Lower lobe of right lung (tissue), 2 donors: ENCODE measurements around the gene SMAD6. TPM values are rescaled to one million over a fixed set of nuclear protein-coding genes. Genes with fewer than 3 reads are reported as not detected.

ENCODE experiments used
- ATAC-seq, 2 donors: fragments of 200-7000 bp; cut with Tn5 transposase; one replicate each; pipeline ENCODE4 v1.9.1; 2020 to 2022; ENCODE audit warnings: mild to moderate bottlenecking in 2 of 2, moderate library complexity in 2 of 2
- DNase-seq: peaks from one replicate; pipeline ENCODE4 v3.0.0-alpha.2; 2020
- H3K27ac ChIP-seq: fragments of 200-600 bp; one replicate; pipeline ENCODE4 v1.8.0; 2022
- H3K27me3 ChIP-seq: fragments of 200-600 bp; one replicate; pipeline ENCODE4 v1.8.0; 2022; ENCODE audit warnings: low read depth
- H3K36me3 ChIP-seq: fragments of 200-600 bp; one replicate; pipeline ENCODE4 v1.8.0; 2022; ENCODE audit warnings: mild to moderate bottlenecking
- H3K4me1 ChIP-seq: fragments of 200-600 bp; one replicate; pipeline ENCODE4 v1.8.0; 2022
- H3K4me3 ChIP-seq: fragments of 200-600 bp; one replicate; pipeline ENCODE4 v1.8.0; 2022; ENCODE audit warnings: mild to moderate bottlenecking
- H3K9me3 ChIP-seq: fragments of 200-600 bp; one replicate; pipeline ENCODE4 v1.8.0; 2022
- intact Hi-C: fragments of 100-400 bp; cut with DNase I; formaldehyde crosslinking; loops from one replicate; pipeline ENCODE4 v1.11.0; 2022
- total RNA-seq: library from RNA; stranded (reverse); fragmentation: NEBNext Ultra II Directional; extraction: Animal tissue kit (Norgen Biotek cat#: 25700); gene quantifications from one replicate; pipeline ENCODE4 v1.2.1, GENCODE V29; 2021
- TF ChIP-seq, protein P1 (sequence below): fragments of 200-600 bp; IDR thresholded peaks from one replicate; pipeline ENCODE4 v1.8.0; 2022; ENCODE audit warnings: antibody characterized with exemption, mild to moderate bottlenecking
- donor health status: DM: no; HTN: yes; CAD: no; lungs with severe emphysema.

The SMAD6 gene
- total RNA-seq, 1 donor from 2014 or later, result 159 TPM

DNA sequence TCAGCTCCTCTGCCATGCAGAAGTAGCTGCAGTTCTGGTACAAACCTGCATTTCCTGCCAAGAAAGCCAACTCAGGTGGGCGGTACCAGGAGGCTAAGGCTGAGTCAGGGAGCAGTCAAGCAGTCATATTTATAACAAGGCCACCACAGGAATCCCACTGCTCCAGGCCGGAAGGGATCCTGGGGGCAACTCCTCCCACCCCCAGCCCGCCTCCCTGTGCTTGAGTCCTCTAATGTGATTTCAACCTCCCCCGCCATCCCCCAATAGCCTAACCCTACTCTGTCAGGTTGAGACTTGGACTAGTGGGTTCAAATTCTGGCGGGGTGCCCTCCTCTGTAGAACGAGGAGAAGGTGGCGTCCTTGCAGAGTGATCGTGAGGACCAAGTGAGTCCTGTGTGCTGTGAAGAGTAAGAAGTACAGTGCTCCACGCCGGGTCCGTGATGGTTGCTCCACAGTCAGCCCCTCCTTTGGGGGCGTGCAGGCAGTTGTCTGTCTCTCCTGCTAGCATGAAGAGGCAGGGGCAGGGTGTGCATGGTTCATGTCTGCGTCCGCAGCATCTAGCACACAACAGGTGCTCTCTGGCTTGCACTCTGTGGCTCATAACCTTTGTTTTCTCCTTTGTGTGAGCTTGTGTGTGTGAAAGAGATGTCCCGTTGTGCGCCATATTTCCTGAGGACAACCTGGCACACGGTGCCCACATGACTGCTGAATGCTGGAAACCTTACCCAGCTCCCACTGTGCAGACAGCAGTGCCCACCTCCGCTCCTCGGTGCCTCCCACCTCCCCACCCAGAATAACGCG lies 78.3 kb downstream of the SMAD6 start:
- ATAC-seq, result no peak
- H3K4me1 ChIP-seq, result peaks cover 8% of the 10 kb centered on the region
- H3K27ac ChIP-seq, result no peak overlapping the region
- DNase-seq, result no peak
- TF ChIP-seq, protein P1, sequence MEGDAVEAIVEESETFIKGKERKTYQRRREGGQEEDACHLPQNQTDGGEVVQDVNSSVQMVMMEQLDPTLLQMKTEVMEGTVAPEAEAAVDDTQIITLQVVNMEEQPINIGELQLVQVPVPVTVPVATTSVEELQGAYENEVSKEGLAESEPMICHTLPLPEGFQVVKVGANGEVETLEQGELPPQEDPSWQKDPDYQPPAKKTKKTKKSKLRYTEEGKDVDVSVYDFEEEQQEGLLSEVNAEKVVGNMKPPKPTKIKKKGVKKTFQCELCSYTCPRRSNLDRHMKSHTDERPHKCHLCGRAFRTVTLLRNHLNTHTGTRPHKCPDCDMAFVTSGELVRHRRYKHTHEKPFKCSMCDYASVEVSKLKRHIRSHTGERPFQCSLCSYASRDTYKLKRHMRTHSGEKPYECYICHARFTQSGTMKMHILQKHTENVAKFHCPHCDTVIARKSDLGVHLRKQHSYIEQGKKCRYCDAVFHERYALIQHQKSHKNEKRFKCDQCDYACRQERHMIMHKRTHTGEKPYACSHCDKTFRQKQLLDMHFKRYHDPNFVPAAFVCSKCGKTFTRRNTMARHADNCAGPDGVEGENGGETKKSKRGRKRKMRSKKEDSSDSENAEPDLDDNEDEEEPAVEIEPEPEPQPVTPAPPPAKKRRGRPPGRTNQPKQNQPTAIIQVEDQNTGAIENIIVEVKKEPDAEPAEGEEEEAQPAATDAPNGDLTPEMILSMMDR, result no peak
- H3K27me3 ChIP-seq, result no peaks in the 10 kb centered on the region
- H3K4me3 ChIP-seq, result no peak overlapping the region
- intact Hi-C loops, result no loop called here
- H3K36me3 ChIP-seq, result peaks cover 44% of the 10 kb centered on the region
- no peaks in the 10 kb centered on the region for H3K9me3 ChIP-seq

DNA sequence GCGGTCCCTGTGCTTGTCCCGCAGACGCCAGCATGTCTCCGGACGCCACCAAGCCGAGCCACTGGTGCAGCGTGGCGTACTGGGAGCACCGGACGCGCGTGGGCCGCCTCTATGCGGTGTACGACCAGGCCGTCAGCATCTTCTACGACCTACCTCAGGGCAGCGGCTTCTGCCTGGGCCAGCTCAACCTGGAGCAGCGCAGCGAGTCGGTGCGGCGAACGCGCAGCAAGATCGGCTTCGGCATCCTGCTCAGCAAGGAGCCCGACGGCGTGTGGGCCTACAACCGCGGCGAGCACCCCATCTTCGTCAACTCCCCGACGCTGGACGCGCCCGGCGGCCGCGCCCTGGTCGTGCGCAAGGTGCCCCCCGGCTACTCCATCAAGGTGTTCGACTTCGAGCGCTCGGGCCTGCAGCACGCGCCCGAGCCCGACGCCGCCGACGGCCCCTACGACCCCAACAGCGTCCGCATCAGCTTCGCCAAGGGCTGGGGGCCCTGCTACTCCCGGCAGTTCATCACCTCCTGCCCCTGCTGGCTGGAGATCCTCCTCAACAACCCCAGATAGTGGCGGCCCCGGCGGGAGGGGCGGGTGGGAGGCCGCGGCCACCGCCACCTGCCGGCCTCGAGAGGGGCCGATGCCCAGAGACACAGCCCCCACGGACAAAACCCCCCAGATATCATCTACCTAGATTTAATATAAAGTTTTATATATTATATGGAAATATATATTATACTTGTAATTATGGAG lies 79.1 kb downstream of the SMAD6 start:
- ATAC-seq, result no peak

DNA sequence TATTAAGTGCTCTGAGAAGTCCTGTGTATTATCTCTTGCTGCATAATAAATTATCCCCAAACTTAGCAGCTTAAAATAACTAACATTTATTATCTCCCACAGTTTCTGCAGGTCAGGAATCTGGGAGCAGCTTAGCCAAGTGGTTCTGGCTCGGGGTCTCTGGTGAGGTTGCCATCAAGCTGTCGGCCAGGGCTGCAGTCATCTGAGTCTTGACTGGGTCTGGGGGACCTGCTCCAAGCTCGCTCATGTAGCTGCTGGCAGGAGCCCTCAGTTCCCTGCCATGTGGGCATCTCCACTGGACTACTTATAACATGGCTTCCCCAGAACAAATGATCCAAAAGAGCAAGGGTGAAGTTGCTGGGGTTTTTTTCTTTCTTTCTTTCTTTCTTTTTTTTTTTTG lies 80.7 kb downstream of the SMAD6 start:
- H3K9me3 ChIP-seq, result no peaks in the 10 kb centered on the region
- peaks cover 6% of the 10 kb centered on the region for H3K4me1 ChIP-seq
- H3K27me3 ChIP-seq, result no peaks in the 10 kb centered on the region
- H3K4me3 ChIP-seq, result no peak overlapping the region
- H3K36me3 ChIP-seq, result peaks cover 44% of the 10 kb centered on the region
- H3K27ac ChIP-seq, result no peak overlapping the region
- TF ChIP-seq, protein P1, result no peak
- no peak for ATAC-seq
- no peak for DNase-seq
- intact Hi-C loops, result no loop called here

More for the DNA sequence above, 79.1 kb downstream of the SMAD6 start:
- H3K4me3 ChIP-seq, result no peak overlapping the region
- intact Hi-C loops, result no loop called here
- DNase-seq, result no peak
- TF ChIP-seq, protein P1, result no peak
- H3K36me3 ChIP-seq, result peaks cover 44% of the 10 kb centered on the region
- H3K9me3 ChIP-seq, result no peaks in the 10 kb centered on the region
- H3K27me3 ChIP-seq, result no peaks in the 10 kb centered on the region
- no peak overlapping the region for H3K27ac ChIP-seq
- peaks cover 8% of the 10 kb centered on the region for H3K4me1 ChIP-seq

DNA sequence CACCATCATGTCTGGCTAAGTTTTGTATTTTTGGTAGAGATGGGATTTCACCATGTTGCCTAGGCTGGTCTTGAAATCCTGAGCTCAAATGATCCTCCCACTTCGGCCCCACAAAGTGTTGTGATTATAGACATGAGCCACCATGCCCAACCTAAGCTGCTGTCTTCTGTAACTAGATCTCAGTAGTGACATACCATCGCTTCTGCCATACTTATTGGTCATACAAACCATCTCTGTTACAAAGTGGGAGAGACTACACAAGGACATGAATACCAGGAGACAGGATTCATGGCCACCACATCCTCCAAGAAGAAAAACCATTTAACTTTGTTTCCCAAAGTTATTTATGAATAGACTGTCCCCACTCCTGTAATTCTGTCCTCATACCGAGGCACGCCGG lies 81.3 kb downstream of the SMAD6 start:
- no peaks in the 10 kb centered on the region for H3K9me3 ChIP-seq
- TF ChIP-seq, protein P1, result no peak
- ATAC-seq (no peak), DNase-seq (no peak)
- peaks cover 42% of the 10 kb centered on the region for H3K36me3 ChIP-seq
- no peak overlapping the region for H3K4me3 ChIP-seq
- H3K4me1 ChIP-seq, result peaks cover under 1% of the 10 kb centered on the region
- H3K27me3 ChIP-seq, result no peaks in the 10 kb centered on the region
- intact Hi-C loops, result no loop called here
- no peak overlapping the region for H3K27ac ChIP-seq

DNA sequence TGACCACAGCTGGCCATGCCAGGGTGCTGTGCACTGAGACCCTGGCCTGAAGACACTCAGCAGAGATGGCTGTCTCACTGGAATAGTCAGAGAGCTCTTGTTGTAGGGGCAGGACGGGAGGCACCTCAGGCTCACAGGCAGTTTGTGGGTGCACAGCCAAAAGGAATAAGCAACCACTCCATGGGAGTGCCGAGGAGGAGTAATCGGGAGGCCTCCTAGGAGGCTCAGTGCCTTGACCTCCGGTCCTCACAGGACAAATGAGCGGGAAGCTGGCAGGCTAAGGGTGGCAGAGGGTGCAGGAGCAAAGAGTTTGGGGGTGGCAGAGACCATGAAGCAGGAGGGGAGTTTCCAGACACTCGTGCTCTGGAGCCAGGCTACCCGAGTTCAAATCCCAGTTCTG lies 81.7 kb downstream of the SMAD6 start:
- Histone ChIP-seq H3K9me3 (no peaks in the 10 kb centered on the region), H3K4me1 (no peaks in the 10 kb centered on the region), H3K27ac (no peak overlapping the region), H3K4me3 (no peak overlapping the region), H3K36me3 (peaks cover 41% of the 10 kb centered on the region), H3K27me3 (no peaks in the 10 kb centered on the region)
- intact Hi-C loops, result no loop called here
- no peak for DNase-seq
- TF ChIP-seq, protein P1, result no peak
- no peak for ATAC-seq
